Measurements from ENCODE around the gene REX1BD.

DNA sequence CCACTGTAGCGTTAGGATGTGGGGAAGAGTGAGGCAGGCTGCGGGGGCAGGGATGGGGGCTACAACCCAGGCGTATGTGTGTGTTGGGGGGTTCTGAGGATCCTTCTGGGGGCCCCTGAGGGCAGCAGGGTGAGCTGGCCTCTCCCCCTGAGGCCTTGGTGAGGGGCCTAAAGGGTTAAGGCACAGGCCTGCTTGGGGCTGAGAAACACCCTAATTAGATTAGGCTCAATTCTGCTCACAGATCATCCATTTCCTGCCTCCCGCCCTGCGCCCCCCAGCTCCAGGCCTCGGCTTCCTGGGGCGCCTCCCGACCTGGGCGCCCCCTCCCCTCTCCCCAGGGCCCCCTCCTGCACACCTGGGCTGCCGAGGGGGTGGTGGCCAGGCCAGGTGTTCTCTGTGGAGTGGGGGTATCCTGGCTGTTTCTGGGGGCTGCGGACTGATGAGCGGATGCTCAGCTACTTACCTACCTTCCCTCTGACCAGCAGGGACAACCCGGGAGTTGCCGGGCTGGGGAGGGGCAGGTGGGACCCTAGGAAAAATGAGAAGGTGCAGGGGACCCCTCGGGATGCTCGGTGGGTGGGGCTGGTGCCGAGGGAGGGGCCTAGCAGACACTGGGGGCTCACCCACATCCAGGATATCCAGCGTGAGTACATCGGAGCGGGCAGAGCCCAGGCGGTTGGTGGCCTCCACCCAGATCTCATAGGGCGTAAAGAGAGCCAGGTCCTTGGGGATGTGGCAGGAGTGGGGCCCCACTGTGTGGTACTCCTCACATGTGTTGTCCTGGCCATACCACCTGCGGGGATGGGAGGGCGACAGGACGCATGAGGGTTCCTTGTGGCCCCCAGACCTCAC is 9.4 kb downstream of the REX1BD start:
- TF ChIP-seq, protein P1, sequence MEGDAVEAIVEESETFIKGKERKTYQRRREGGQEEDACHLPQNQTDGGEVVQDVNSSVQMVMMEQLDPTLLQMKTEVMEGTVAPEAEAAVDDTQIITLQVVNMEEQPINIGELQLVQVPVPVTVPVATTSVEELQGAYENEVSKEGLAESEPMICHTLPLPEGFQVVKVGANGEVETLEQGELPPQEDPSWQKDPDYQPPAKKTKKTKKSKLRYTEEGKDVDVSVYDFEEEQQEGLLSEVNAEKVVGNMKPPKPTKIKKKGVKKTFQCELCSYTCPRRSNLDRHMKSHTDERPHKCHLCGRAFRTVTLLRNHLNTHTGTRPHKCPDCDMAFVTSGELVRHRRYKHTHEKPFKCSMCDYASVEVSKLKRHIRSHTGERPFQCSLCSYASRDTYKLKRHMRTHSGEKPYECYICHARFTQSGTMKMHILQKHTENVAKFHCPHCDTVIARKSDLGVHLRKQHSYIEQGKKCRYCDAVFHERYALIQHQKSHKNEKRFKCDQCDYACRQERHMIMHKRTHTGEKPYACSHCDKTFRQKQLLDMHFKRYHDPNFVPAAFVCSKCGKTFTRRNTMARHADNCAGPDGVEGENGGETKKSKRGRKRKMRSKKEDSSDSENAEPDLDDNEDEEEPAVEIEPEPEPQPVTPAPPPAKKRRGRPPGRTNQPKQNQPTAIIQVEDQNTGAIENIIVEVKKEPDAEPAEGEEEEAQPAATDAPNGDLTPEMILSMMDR (conservative IDR thresholded peaks at IDR 0.05; ENCODE audit: low read length), result no peak
- no peak for TF ChIP-seq EZH2phosphoT487 (IDR thresholded peaks at IDR 0.05; ENCODE audit: borderline replicate concordance)
